GM18498 (cell line): Measurements from ENCODE around the gene PELI1.

Experiments used
- ATAC-seq: cut with Tn5 transposase; IDR thresholded peaks from one replicate; pipeline ENCODE4 v1.9.1; 2021; ENCODE audit warnings: mild to moderate bottlenecking, moderate library complexity; ENCODE audit not compliant: unreplicated experiment

Gene PELI1

DNA sequence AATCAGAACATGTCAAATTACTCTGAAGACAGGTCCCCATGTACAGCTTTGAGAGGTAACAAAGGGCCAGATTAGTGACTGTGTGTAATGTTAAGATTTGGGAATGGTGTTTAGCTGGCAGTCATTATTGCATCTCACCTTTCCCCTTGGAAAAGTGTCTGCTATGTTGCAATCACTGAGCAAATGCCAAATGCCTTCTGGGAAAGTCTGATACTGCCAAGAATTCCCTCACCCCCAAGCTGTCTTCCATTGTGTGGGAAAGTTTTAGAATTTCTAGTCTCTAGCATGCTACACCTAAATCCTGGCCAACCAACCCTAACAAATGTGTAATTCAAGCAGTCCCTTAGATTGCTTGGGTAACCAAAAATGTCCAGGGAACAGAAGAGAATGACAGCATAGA is 13.6 kb upstream of the PELI1 start:
- ATAC-seq, result no peak

DNA sequence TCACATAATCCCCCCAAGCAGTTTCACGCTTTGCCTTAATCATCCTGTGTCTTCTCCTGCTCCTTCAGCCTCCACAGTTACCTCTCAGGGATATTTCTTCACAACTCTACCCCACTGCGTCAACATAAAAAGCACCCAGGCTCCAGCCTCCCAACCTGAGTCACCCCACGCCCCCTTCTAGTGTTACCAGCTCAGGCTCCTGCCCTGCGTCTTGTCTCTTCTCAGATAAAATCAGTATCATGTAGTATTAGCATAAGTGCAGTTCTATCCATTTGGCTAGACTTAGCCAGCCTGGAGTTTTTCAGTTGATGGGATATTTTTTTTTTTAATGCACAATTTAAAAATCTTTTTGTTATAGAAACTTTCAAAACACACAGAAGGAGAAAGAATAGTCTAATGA is 9.6 kb upstream of the PELI1 start:
- no peak for ATAC-seq

- ATAC-seq, result no peak
These were observed 7.3 kb upstream of the PELI1 start for GRCh38 chr2:64151476-64151875.

DNA sequence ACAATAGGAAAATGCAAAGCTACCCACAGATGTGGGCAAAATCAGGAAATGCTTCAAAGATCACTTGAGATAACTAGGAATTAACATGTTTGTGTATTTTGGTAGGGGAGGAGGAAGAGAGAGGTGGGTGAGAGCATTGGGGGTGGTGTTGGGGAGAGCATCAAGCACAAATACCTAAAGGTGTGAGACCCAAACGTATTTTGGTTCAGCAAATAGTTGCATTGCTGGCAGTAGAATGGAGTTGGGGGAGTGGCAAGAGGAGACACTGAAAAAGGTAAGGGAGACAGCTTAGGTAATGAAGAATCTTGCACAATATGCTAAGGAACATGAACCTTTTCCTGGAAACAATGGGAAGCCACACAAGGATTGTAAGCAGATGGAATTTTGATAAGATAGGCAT is 1.5 kb upstream of the PELI1 start:
- no peak for ATAC-seq

DNA sequence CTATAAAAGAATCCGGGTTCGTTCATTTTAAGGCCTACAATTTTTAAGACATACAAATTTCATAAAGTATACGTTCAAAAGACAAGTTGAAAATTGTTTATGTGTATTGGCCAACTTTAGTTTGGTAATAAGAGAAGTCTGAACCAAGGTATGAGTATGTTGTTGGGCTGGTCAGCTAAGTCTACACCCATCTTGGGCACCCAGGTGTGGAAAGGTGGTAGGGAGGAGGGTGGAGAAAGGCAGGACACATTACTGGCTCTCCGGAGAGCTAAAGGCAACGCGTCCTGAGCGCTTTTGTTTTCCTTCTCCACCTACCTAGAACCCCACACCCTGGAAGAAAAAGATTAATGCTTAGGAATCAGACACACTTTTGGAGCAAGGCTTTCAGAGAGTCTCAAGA is 899 bp upstream of the PELI1 start:
- no peak for ATAC-seq

DNA sequence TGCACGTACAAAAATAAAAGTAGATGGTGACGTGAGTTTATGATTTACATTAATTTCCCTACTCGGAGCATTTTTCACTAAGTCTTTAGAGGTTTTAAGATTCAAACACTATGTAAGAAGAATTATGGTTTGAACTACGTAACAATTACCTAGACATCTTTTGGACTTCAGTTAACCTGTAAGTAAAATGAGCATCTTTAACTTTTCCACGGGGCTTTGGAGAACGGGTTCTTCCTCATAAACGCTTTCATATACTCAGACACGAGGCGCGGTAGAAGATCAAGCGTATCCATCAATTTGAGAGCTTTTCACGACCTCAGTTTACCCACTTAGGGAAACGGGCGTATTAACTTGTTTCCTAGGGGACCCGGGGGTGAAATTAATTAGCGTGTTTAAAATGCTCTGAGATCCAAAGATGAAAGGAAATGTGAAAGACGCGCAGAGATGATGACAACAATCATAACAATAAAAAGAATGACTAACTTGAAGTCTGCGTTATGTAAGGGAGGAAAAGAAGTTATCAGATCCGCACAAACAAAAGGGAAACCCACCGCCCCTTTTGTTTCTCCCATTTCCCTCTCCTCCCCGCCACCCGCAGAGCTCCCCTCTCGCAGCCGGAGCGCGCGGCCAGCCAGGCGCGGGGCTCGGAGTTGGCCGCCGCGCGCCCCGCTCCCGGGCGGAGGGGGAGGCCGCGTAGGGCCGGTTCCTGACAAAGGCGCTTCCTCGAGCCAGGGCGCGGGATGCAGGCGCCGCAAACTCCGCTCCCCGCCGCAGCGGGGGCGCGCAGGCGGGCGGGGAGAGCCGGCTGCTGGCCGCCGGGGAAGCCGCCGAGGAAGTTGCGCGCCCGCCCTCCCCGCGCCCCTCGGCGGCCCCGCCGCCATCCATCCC is 807 bp downstream of the PELI1 start:
- ATAC-seq, result peak; percentile 17

- no peak for ATAC-seq
These were observed 1.5 kb downstream of the PELI1 start for GRCh38 chr2:64142741-64143168.

GRCh38 chr2:64141674-64142405 is 2.4 kb downstream of the PELI1 start:
- ATAC-seq, result no peak

DNA sequence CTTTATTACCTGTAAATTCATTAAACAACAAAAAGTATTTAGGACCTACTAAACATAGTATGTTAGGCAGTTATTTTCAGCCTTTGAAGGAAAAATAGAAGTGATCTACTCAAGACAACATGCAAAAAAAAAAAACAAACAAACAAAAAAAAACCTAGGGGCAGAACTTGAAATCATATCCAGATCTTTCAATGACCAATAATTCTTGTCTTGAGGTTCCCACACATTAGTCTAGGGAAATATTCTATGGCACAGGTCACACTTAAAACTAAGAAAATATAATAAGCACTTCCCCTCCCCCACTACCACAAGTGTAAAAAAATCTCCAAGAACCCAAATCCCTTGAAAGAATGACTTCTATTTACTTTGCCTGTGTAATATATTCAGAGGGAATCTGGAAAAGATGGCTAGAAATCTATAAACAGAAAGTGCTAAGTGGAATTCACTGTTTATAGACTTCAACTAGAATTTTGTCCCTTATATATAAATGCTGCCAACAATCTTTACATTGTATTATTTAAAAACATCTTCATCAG is 3.5 kb downstream of the PELI1 start:
- no peak for ATAC-seq

DNA sequence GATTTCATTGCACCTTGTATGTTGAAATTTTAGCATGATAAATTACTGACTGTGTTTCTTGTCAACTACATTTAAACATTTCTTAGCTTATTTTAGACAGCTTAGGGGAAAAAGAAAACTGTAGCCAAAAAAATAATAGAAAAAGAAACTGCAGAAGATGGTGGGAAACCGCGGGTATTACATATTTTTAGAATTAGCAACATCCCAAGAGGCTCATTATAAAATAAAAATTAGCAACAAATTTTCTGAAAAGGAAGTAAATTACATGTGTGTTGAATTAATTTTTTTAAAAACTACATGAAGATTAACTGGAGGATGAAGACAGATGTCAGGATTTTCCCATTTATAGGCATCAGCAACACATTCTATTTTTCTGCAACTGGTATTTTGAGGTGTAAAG is 4.3 kb downstream of the PELI1 start:
- ATAC-seq, result no peak

- no peak for ATAC-seq
These were observed 6.2 kb downstream of the PELI1 start for GRCh38 chr2:64137996-64138395.

DNA sequence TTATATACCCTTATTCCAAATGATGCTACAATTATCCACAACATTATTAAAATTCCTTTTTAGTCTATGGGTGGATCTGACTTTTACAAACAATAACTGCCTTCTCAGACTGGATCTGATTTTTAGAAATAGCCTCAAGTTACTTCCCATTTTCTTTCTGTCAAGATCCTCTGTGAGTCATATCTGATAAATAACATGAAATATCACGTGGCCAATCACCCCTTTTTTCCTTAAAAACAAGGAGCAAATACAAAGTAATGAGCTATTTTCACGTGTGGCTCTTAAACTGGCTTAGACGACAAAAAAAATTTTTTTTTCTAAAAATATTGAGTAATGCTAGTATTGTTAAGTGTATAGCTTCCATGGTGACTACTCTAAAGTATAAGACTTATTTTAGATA is 6.7 kb downstream of the PELI1 start:
- ATAC-seq, result no peak

GRCh38 chr2:64135421-64135820 is 8.8 kb downstream of the PELI1 start:
- no peak for ATAC-seq

- ATAC-seq, result no peak
These were observed 9.4 kb downstream of the PELI1 start for GRCh38 chr2:64134813-64135212.

DNA sequence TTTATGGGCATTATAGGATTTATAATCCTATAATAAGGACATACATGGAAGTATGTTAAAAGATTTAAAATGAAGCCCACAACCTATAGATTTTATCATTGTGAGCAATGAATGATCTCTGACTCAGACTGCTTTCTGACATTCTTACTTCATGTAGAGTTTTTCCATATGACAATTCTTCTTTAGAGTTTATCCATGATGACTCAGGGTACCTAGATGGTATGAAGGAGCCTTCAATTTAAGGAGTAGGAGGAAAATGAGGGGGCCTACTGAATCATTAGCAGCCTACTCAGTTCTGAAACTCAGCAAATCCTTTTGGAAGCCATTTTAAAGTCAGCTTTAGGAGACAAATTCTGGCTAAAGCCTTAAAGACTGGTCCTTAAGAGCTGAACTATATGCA is 10.4 kb downstream of the PELI1 start:
- no peak for ATAC-seq

GRCh38 chr2:64133354-64133753 is 10.9 kb downstream of the PELI1 start:
- no peak for ATAC-seq

DNA sequence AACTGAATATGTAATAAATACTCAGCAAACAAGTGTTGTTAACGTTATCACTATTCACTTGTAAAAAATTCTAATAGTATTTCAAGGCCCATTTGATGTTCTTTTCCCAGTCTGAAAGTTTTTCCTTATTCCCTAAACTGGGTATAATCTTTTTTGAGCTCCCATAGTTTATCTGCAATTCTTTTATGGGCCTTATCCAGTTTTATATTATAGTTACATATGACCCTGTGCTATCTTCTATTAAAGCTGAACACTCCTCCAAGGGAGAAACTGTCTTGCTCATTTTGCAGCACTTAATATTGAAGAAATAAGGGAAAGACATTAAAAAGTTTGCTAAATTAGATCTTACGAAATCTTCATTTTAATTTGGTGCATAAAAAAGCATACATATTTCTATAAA is 13.9 kb downstream of the PELI1 start:
- no peak for ATAC-seq

DNA sequence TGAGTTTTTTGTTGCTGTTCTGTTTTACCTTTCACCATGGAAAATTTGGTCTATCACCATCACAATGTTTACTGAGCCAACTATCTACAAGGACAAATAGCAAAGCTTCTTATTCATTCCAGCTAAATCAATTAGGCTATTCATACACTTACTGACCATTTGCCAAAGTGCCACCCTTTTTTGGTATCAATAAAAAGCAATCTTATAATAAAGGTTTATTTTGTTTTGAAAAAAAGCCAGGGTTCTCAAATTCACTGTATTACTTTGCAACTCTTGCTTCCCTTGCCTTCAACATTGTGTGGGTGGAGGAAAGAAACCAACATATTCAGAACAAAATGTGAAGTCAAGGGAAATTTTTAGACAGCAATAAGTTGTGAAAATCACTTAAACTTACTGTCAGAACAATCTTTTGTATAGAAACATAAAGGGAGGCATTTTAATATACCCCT is 15.3 kb downstream of the PELI1 start:
- ATAC-seq, result no peak

GRCh38 chr2:64128406-64128805 is 15.8 kb downstream of the PELI1 start:
- ATAC-seq, result no peak

- ATAC-seq, result no peak
These were observed 17.1 kb downstream of the PELI1 start for GRCh38 chr2:64127119-64127518.

DNA sequence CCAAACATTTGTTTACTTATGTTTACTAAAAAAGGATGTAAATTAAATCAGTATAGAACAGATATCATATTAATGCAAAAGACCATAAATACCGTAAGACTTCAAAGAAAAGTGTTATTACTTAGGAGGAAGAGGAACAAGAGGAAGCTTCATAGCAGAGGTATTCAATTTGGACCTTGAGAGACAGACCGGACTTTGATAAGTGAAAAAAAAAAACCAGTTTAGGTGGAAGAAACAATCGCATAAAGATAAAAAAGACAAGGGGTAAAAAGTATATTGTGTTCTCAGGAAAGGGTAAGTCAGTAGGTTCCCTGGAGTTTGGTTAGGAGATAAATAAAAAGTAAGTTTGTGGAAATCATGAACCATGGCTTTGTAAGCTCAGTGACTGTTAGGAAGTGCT is 17.6 kb downstream of the PELI1 start:
- no peak for ATAC-seq

DNA sequence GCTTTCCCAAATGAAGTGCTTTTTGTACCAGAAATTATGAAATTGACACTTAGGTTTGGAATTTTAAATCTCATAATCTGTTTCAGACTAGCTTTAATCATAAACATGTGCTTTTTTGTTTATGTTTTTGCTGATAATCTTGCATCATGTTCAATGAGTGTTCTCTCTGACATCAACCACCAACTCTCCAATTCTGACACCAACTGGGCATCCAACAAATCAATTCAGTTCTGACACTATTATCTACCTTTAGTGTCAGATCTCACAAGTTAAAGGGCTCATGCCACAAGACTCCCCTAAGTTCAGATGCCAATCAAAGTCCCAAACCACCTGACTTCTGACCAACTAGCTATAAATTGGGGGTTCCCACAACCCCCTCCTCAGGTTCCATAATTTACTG is 19.6 kb downstream of the PELI1 start:
- no peak for ATAC-seq
